Lower leg skin (tissue), 3 donors: ENCODE results near the gene GPATCH11.

Experiments used
- CTCF ChIP-seq, 3 donors: fragments of 450-650 bp; IDR thresholded peaks; one replicate each; pipeline ENCODE4 v1.5.1; 2016; ENCODE audit warnings: antibody characterized with exemption in 3 of 3, mild to moderate bottlenecking in 3 of 3, moderate library complexity in 2 of 3
- POLR2A ChIP-seq, 2 donors: fragments of 450-650 bp; IDR thresholded peaks; one replicate each; pipeline ENCODE4 v1.6.1; 2016 to 2017; ENCODE audit warnings: antibody characterized with exemption in 2 of 2, mild to moderate bottlenecking in 1 of 2, moderate library complexity in 1 of 2

- no peak for TF ChIP-seq CTCF (IDR thresholded peaks at IDR 0.05)
- TF ChIP-seq POLR2A (IDR thresholded peaks at IDR 0.05), result no peak
These were observed 12.2 kb downstream of the GPATCH11 start for GRCh38 chr2:37096568-37096967.
